Muscle of leg (tissue), 11 donors: Measurements from ENCODE around the gene MFAP2. TPM values are rescaled to one million over a fixed set of nuclear protein-coding genes. Genes with fewer than 3 reads are reported as not detected.

Experiments used
- DNase-seq: peaks from one replicate; pipeline ENCODE4 v3.0.0; 2013
- H3K27ac ChIP-seq: one replicate; pipeline ENCODE4 v1.5.1; 2013; ENCODE audit warnings: mild to moderate bottlenecking, low read length, control low read depth
- H3K27me3 ChIP-seq: one replicate; pipeline ENCODE4 v1.6.1; 2013; ENCODE audit warnings: low read length; ENCODE audit not compliant: control insufficient read depth, insufficient read depth
- H3K36me3 ChIP-seq: one replicate; pipeline ENCODE4 v1.6.1; 2013; ENCODE audit warnings: low read length; ENCODE audit not compliant: control insufficient read depth, insufficient read depth
- H3K4me1 ChIP-seq: one replicate; pipeline ENCODE4 v1.6.1; 2013; ENCODE audit warnings: low read length; ENCODE audit not compliant: control insufficient read depth, insufficient read depth
- H3K4me3 ChIP-seq: one replicate; pipeline ENCODE4 v1.5.1; 2013; ENCODE audit warnings: low read length, control low read depth
- H3K9me3 ChIP-seq: replicated peaks from 2 replicates; pipeline ENCODE4 v1.6.1; 2013; ENCODE audit warnings: low read depth, low read length; ENCODE audit not compliant: control insufficient read depth
- WGBS: methylation state at CpG from one replicate; pipeline ENCODE4 v1.1.5; 2013; ENCODE audit warnings: missing lambda C conversion rate; ENCODE audit not compliant: insufficient coverage; 5-methylcytosine and 5-hydroxymethylcytosine counted together
- polyA plus RNA-seq, 8 donors: library from polyadenylated mRNA; unstranded; fragments of 120-200 nt; gene quantifications; one replicate each; pipeline versions ENCODE4 v1.2.1 to v1.2.3, GENCODE V29; 2013; ENCODE audit warnings: inconsistent platforms in 1 of 8, low replicate concordance in 1 of 8; ENCODE audit not compliant: insufficient read length in 8 of 8, insufficient read depth in 1 of 8
- total RNA-seq: library from RNA; stranded (reverse); fragments of 120-200 nt; gene quantifications from one replicate; pipeline ENCODE4 v1.2.4, GENCODE V29; 2013

The MFAP2 gene
- total and polyA plus RNA-seq, 9 donors, result 50.1 to 150 (median 111) TPM

GRCh38 chr1:16996845-16997244 is 16.4 kb upstream of the MFAP2 start:
- Histone ChIP-seq H3K27ac (no peak overlapping the region), H3K4me1 (no peaks in the 10 kb centered on the region), H3K27me3 (no peaks in the 10 kb centered on the region), H3K9me3 (no peaks in the 10 kb centered on the region), H3K36me3 (peaks cover 41% of the 10 kb centered on the region), H3K4me3 (no peak overlapping the region)
- 93% methylated on average over 12 of the region's 14 CpGs for WGBS
- DNase-seq, result no peak

GRCh38 chr1:16993521-16994038 is 13.2 kb upstream of the MFAP2 start:
- Histone ChIP-seq H3K36me3 (peaks cover 42% of the 10 kb centered on the region), H3K27me3 (no peaks in the 10 kb centered on the region)
- 89% methylated on average over 9 of the region's 15 CpGs for WGBS

DNA sequence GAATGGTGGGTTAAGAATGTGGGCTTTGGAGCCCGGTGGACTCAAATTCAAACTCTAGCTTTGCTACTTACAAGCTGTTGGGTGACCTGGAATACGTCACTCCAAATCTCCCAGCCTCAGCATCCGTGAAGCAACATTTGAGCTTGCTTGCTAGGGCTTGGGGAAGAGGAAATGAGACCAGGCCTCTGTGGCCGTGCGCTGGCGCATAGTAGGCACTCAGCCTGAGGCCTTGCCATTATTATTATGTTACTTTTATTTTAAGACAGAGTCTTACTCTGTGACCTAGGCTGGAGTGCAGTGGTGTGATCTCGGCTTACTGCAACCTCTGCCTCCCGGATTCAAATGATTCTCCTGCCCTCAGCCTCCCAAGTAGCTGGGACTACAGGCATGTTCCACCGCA is 12.3 kb upstream of the MFAP2 start:
- Histone ChIP-seq H3K27ac (no peak overlapping the region), H3K36me3 (peaks cover 46% of the 10 kb centered on the region), H3K4me1 (no peaks in the 10 kb centered on the region), H3K27me3 (no peaks in the 10 kb centered on the region), H3K4me3 (no peak overlapping the region), H3K9me3 (no peaks in the 10 kb centered on the region)
- 100% methylated on average over 3 of the region's 9 CpGs for WGBS
- DNase-seq, result no peak

More at GRCh38 chr1:16993521-16994038, 13.2 kb upstream of the MFAP2 start:
- Histone ChIP-seq H3K9me3 (no peaks in the 10 kb centered on the region), H3K4me3 (no peak overlapping the region), H3K4me1 (no peaks in the 10 kb centered on the region), H3K27ac (no peak overlapping the region)
- DNase-seq, result no peak

DNA sequence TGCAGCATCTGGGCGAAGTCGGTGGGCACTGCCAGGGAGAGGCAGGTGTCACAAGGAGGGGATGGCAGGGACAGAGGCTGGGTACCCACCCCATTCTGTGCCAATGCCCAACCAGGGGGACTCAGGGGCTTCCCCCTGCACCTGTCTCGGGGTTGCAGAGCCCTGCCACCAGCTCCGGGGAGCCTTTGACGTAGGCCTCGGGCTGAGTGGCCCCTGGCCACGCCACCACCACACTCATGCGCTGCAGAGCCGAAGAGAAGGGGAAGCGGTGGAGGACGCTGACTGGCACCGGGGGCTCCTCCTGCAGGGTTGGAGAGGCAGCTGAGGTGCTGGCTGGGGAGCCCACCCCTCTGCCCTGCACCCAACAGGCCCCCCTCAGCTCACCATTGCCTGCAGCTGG is 11.7 kb upstream of the MFAP2 start:
- WGBS, result 100% methylated on average over 6 of the region's 12 CpGs
- no peaks in the 10 kb centered on the region for H3K27me3 ChIP-seq
- DNase-seq, result no peak
- no peaks in the 10 kb centered on the region for H3K9me3 ChIP-seq
- no peaks in the 10 kb centered on the region for H3K4me1 ChIP-seq
- peaks cover 50% of the 10 kb centered on the region for H3K36me3 ChIP-seq
- no peak overlapping the region for H3K4me3 ChIP-seq
- H3K27ac ChIP-seq, result no peak overlapping the region

- no peak for DNase-seq
- no peaks in the 10 kb centered on the region for H3K4me1 ChIP-seq
- WGBS, result 92% methylated on average over 11 of the region's 12 CpGs
- H3K27me3 ChIP-seq, result no peaks in the 10 kb centered on the region
- H3K36me3 ChIP-seq, result peaks cover 50% of the 10 kb centered on the region
- no peak overlapping the region for H3K4me3 ChIP-seq
- H3K9me3 ChIP-seq, result no peaks in the 10 kb centered on the region
- H3K27ac ChIP-seq, result no peak overlapping the region
These were observed 11.2 kb upstream of the MFAP2 start for GRCh38 chr1:16991571-16991970.

GRCh38 chr1:16989676-16990391 is 9.4 kb upstream of the MFAP2 start:
- no peak for DNase-seq
- Histone ChIP-seq H3K36me3 (peaks cover 58% of the 10 kb centered on the region), H3K27me3 (no peaks in the 10 kb centered on the region), H3K4me1 (peaks cover 3% of the 10 kb centered on the region), H3K4me3 (no peak overlapping the region), H3K27ac (no peak overlapping the region), H3K9me3 (no peaks in the 10 kb centered on the region)
- 88% methylated on average over 20 of the region's 22 CpGs for WGBS

DNA sequence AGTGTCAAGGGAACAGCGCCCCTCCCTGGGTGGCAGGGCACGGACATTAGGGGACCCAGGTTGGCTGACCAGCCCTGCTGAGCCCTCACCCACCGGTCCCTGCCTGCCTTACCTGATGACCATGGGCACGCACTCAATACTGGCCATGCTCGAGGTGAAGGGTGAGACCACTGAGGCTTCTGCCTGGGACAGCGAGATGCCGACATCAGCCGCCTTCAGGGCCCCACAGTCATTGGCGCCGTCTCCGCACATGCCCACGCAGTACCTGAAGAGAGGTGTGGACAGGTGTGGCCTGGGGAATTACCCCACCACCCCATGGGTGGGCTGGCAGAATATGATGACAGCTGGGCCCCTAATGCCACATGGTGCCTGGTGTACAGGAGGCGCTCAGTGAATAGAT is 7.8 kb upstream of the MFAP2 start:
- no peak for DNase-seq
- WGBS, result 91% methylated on average over 6 of the region's 13 CpGs
- Histone ChIP-seq H3K4me1 (peaks cover 9% of the 10 kb centered on the region), H3K27me3 (no peaks in the 10 kb centered on the region), H3K9me3 (no peaks in the 10 kb centered on the region), H3K4me3 (no peak overlapping the region), H3K27ac (no peak overlapping the region), H3K36me3 (peaks cover 50% of the 10 kb centered on the region)

GRCh38 chr1:16986962-16987361 is 6.5 kb upstream of the MFAP2 start:
- H3K4me3 ChIP-seq, result no peak overlapping the region
- H3K4me1 ChIP-seq, result peaks cover 9% of the 10 kb centered on the region
- no peak for DNase-seq
- peaks cover 5% of the 10 kb centered on the region for H3K27me3 ChIP-seq
- H3K36me3 ChIP-seq, result peaks cover 43% of the 10 kb centered on the region
- H3K9me3 ChIP-seq, result no peaks in the 10 kb centered on the region
- WGBS, result 51% methylated on average over 12 of the region's 16 CpGs
- H3K27ac ChIP-seq, result no peak overlapping the region

DNA sequence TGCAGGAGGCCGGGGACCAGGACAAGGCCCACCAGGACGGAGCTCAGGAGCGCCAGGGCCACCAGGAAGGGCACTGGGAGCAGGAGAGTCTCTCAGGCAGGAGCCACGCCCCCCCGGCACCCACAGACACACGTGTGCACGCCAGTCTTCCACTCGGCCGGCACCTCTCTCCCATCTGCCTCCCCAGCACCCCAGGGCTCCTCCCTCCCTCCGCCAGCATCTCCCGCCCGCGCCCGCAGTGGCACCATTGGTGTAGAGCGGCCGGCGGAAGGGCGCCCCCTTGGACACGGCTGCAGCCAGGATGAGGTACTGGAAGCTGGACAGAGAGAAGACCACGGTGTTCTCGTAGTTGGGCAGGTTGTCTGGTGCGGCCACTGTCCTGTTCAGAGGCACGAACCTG is 6.1 kb upstream of the MFAP2 start:
- no peak overlapping the region for H3K4me3 ChIP-seq
- H3K9me3 ChIP-seq, result no peaks in the 10 kb centered on the region
- H3K4me1 ChIP-seq, result peaks cover 9% of the 10 kb centered on the region
- H3K27me3 ChIP-seq, result peaks cover 5% of the 10 kb centered on the region
- 76% methylated on average over 22 of the region's 23 CpGs for WGBS
- DNase-seq, result no peak
- no peak overlapping the region for H3K27ac ChIP-seq
- peaks cover 39% of the 10 kb centered on the region for H3K36me3 ChIP-seq

DNA sequence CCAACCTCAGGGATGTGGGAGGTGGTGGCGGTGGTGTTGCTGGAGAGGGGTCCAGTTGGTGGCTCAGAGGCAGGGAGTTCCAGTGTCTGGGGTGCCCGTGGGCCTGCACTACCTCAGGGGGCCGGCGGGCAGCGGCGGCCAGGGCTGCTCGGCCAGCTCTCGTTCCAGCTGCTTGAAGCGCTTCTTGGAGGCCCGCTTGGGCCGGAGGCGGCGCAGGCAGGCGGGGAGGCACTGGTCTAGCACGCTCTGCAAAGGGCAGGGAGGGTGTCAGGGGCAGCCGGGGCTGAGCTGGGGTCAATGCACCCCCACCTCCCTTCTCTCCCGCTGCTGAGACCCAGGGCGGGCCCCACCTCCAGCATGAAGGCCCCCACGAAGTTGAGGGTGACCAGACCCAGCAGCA is 5.7 kb upstream of the MFAP2 start:
- Histone ChIP-seq H3K27ac (no peak overlapping the region), H3K27me3 (peaks cover 9% of the 10 kb centered on the region), H3K9me3 (no peaks in the 10 kb centered on the region), H3K4me3 (no peak overlapping the region), H3K4me1 (peaks cover 9% of the 10 kb centered on the region), H3K36me3 (peaks cover 34% of the 10 kb centered on the region)
- no peak for DNase-seq
- 80% methylated on average over 6 of the region's 19 CpGs for WGBS
